GM21737 (cell line): ENCODE results near the gene TASP1.
"Not testable (repeated sequence)": the region's sequence is repeated elsewhere in the genome, so short reads cannot be mapped to it uniquely, and the experiment has no call there.

Experiments
- ATAC-seq: cut with Tn5 transposase; IDR thresholded peaks from one replicate; pipeline ENCODE4 v1.9.1; 2021; ENCODE audit warnings: mild to moderate bottlenecking, moderate library complexity; ENCODE audit not compliant: unreplicated experiment

TASP1 gene

GRCh38 chr20:13404293-13404692 is 234.4 kb downstream of the TASP1 start:
- no peak for ATAC-seq

- no peak for ATAC-seq
Observed at GRCh38 chr20:13403453-13403852, 235.3 kb downstream of the TASP1 start.

GRCh38 chr20:13402986-13403385 is 235.7 kb downstream of the TASP1 start:
- no peak for ATAC-seq

GRCh38 chr20:13402171-13402760 is 236.5 kb downstream of the TASP1 start:
- ATAC-seq, result no peak

DNA sequence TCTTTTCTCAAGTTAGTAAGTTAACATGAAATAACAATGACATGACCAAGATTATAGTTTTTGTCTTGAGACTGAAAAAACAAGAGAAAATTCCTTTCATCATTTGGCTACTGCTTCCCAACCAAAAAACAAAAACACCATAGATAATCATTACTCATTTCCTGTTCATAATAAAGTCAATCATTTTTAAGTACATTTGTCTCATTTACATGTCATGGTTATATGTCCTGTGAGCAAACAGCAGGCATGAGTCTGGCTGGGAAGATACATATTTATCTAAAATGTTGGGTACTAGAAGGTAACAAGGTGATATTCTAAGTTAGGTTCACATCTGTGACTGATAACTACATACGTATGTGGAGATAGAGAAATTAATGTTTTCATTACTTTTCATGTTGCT is 237.1 kb downstream of the TASP1 start:
- ATAC-seq, result no peak

- no peak for ATAC-seq
Observed at GRCh38 chr20:13400453-13400852, 238.3 kb downstream of the TASP1 start.

DNA sequence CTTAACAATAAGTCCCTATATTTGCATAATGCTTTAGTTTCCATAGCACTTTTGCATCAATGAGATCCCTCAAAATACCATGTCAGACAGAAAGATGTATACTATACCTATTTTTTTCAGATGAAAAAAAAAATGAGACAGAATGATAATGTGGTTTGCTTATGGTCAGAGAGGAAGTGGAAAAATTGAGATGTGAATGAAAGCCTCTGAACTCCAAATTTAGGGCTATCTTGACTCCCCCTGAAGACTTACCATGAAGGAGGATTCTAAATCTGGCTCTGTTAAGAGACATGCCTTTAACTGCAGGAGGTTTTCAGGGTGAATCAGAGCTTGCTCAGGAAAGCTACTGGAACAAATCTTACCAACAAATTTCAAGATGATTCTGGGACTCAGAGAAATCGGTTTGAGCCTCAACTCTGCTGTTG is 241.4 kb downstream of the TASP1 start:
- ATAC-seq, result no peak

DNA sequence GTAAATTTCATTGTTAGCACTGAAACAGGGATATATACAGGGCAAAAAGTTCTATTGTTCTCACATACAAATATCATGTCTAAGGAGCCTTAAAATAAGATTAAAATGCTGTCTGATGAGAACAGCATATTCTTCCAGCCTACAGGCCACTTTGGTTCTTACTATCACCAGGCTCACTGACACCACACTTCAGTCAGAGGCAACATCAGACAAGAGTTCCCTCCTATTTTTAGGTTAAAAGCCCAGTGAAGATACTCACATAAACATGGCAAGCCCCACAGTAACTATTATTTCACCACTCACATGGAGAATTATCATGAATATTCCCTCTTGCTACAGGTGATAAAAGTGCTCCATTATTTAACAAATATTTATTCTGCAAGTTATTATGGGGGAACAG is 241.9 kb downstream of the TASP1 start:
- no peak for ATAC-seq

GRCh38 chr20:13396022-13396421 is 242.7 kb downstream of the TASP1 start:
- ATAC-seq, result no peak

GRCh38 chr20:13395232-13395631 is 243.5 kb downstream of the TASP1 start:
- no peak for ATAC-seq

DNA sequence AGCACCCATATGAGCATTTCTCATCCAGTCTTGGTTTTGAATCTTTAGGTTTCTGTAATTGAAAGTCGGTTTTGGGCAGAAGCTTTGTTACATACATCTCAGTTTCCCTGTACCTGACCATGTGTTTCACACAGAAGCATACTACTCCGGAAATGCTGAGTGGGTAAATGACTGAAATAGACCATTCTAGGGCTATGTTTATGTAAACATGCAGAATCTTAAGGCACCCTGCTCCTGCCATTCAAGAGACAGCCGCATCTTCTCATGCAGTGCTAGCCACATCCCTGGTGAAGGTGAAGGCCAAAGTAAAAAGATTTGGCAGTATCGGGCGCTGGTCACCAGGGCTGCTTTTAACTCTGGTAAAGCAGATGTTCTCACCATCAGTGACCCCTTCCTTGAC is 246.3 kb downstream of the TASP1 start:
- no peak for ATAC-seq

DNA sequence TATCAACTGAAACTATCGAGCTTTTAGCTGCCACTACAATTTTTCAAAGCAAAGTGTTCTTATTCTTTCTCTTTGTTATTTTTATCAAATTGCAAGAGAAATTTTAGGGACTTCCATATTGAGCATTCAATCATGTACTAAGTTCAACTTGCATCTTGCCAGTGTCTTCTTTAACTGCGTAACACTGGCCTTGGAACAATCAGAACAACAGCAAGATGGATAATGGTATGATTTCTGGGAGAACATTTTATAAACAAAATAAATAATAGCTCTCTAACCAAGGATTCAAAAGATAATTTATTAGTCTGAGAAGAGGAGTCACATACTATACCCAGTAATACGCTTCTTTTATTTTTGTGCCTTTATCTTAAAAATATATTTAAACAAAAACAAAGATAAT is 249.6 kb downstream of the TASP1 start:
- no peak for ATAC-seq

GRCh38 chr20:13384132-13384531 is 254.6 kb downstream of the TASP1 start:
- no peak for ATAC-seq

DNA sequence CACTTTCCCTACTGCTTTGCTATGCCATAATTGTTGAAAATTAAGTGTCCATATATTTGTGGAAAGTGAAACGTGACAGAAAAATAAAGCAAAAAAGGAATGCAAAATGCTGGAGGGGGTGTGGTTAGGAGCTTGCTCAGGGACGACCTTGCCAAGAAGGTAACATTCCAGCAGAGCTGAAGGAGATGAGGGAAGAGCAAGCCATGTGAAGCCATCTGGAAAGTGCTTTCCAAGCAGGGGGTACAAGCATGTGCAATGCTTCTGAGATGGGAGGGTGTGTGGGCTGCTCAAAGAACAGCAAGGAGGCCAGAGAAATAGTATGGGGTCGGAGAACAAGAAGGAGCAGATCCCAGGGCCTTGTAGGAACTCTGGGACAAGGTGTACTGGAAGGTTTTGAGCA is 255.9 kb downstream of the TASP1 start:
- ATAC-seq, result no peak

DNA sequence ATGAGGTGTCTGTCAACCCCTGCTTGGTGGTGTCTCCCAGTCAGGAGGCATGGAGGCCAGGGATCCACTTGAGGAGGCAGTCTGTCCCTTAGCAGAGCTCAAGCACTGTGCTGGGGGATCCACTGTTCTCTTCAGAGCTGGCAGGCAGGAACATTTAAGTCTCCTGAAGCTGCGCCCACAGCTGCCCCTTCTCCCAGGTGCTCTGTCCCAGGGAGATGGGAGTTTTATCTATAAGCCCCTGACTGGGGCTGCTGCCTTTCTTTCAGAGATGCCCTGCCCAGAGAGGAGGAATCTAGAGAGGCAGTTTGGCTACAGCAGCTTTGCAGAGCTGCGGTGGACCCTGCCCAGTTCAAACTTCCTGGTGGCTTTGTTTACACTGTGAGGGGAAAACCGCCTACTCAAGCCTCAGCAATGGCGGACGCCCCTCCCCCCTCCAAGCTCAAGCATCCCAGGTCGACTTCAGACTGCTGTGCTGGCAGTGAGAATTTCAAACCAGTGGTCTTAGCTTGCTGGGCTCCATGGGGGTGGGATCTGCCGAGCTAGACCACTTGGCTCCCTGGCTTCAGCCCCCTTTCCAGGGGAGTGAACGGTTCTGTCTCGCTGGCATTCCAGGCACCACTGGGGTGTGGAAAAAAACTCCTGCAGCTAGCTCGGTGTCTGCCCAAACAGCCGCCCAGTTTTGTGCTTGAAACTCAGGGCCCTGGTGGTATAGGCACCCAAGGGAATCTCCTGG is 258.1 kb downstream of the TASP1 start:
- ATAC-seq, result not testable (repeated sequence)

- ATAC-seq, result no peak
Observed at GRCh38 chr20:13373400-13373799, 265.3 kb downstream of the TASP1 start.

DNA sequence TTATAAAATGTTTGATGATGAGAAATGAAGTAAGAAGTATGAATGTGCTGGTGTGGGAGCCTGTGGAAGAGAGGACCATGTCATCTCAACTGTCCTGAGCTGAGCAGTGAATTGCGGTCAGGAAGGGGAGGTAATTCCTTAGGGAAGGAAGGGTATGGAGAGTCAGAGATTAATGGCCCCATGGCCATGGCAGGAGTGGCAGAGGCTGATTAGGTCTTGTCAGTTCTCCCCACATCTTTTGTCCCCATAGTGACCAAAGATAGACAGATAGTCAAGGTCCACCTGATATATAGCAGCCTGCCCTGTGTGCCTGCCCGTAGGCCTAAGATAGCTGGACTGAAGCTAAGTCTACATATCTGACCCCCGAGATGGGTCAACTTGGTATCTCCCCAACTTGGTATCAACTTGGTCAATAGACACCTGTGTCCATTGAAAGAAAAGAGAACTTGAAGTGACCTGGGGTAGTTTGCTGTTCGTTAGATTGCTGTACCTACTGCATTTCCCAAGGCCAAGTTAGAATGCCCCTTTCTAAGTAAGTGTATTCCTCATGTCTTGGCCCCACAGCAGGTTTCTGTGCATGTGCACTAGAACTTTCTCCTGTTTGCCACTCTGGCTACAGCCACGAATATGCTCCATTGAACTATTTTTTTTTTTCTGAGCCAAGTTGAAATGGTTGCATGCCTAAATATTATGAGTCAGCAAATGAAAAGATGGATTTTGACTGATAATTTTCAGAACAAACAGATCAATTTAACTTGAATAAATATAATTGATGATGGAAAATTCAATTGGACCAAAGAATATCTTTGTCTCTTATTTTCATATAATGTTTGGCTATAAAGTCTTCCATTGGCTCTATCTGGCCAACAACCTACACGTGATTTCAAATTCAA is 274.2 kb downstream of the TASP1 start:
- no peak for ATAC-seq

DNA sequence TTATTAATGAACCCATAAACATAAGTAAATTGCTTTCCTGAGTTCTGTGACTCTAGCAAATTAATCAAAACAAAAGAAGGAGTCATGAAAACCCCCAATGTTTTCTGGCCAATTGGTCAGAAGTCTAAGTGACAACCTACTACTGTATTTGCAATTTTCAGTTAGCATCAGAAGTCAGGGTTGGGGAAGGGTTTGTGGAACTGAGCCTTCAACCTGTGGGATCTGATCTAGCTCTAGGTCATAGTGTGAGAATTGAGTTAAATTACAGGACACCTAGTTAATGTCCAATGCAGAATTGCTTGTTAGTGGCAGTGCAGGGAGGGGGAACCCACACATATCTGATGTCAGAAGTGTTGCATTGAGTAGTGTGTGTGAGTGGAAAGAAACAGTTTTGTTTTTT is 275.3 kb downstream of the TASP1 start:
- no peak for ATAC-seq

DNA sequence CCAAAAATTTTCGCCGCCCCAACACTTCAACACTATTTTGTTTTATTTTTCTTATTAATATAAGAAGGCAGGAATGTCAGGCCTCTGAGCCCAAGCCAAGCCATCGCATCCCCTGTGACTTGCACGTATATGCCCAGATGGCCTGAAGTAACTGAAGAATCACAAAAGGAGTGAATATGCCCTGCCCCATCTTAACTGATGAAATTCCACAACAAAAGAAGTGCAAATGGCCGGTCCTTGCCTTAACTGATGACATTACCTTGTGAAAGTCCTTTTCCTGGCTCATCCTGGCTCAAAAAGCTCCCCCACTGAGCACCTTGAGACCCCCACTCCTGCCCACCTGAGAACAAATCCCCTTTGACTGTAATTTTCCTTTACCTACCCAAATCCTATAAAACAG is 276.6 kb downstream of the TASP1 start:
- ATAC-seq, result not testable (repeated sequence)

DNA sequence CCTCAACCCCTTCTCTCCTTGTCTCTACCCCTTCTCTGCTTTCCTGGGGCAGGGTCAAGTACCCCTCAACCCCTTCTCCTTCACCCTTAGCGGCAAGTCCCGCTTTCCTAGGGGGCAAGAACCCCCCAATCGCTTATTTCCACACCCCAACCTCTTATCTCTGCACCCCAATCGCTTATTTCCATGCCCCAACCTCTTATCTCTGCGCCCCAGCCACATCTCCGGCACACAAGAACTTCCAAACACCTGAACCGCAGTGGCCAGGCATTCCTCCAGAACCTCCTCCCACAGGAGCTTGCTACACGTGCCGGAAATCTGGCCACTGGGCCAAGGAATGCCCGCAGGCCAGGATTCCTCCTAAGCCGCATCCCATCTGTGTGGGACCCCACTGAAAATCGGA is 279.8 kb downstream of the TASP1 start:
- not testable (repeated sequence) for ATAC-seq

GRCh38 chr20:13357782-13358181 is 280.9 kb downstream of the TASP1 start:
- ATAC-seq, result not testable (repeated sequence)

DNA sequence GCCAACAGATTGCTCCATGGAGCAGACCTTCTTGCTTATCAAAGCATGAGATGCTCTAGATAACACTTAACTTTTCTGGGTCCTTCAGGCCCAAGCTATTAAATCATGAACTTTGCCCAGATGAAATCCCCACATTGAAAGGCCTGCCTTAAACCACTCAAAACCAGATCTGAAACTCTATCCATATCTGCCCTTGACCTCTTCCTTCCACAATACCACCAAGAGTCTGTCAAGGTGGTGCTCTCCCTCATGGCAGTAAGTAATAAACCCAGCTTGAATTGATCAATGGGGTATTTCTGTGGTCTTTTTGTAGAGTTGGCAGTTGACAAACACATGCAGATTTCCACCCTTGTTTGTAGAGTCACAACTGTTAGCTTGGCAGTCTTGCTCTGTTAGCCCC is 282.1 kb downstream of the TASP1 start:
- ATAC-seq, result no peak
